ENCODE measurements around the gene ATP9B. TPM values are rescaled to one million over a fixed set of nuclear protein-coding genes. Genes with fewer than 3 reads are reported as not detected.

Gene ATP9B
- total and polyA plus RNA-seq, 10 of the 15 experiments (the other 5 are each of a cell fraction or from before 2014, with no cell fraction given): 0.74 to 20.7 (median 12.9) TPM

GRCh38 chr18:79186649-79187048 lies 117.5 kb downstream of the ATP9B start:
- intact Hi-C loops (cut with micrococcal nuclease; ENCODE audit: unreplicated experiment): no loop called here
- peak; percentile 79 for ATAC-seq

More at GRCh38 chr18:79186649-79187048, 117.5 kb downstream of the ATP9B start:
- TF ChIP-seq TCF3 (IDR thresholded peaks at IDR 0.05; ENCODE audit: borderline replicate concordance, insufficient read depth, low read depth, low read length) (0 out of 2 replicates have a peak, but pooled peaks have one; percentile 21), MTA2 (IDR thresholded peaks at IDR 0.05; ENCODE audit: low read depth) (0 out of 2 replicates have a peak, but pooled peaks have one; percentile 44), IKZF2 (IDR thresholded peaks at IDR 0.05) (peak in 1 of 2 experiments; percentile 18; a peak in 1 of 4 replicates), CREB1 (IDR thresholded peaks at IDR 0.05; ENCODE audit: low read depth) (no peak), GABPA (IDR thresholded peaks at IDR 0.05; ENCODE audit: low read depth) (no peak), RUNX3 (IDR thresholded peaks at IDR 0.05; ENCODE audit: low read length) (0 out of 2 replicates have a peak, but pooled peaks have one; percentile 3), PAX8 (IDR thresholded peaks at IDR 0.05) (no peak), ZNF217 (IDR thresholded peaks at IDR 0.05) (peak; percentile 51; the same call in 1 of the 2 replicates), ATF7 (IDR thresholded peaks at IDR 0.05; ENCODE audit: low read depth) (peak; percentile 34; the same call in 1 of the 2 replicates), RELB (IDR thresholded peaks at IDR 0.05; ENCODE audit: low read depth) (0 out of 2 replicates have a peak, but pooled peaks have one; percentile 15)
- TF ChIP-seq, protein P1, sequence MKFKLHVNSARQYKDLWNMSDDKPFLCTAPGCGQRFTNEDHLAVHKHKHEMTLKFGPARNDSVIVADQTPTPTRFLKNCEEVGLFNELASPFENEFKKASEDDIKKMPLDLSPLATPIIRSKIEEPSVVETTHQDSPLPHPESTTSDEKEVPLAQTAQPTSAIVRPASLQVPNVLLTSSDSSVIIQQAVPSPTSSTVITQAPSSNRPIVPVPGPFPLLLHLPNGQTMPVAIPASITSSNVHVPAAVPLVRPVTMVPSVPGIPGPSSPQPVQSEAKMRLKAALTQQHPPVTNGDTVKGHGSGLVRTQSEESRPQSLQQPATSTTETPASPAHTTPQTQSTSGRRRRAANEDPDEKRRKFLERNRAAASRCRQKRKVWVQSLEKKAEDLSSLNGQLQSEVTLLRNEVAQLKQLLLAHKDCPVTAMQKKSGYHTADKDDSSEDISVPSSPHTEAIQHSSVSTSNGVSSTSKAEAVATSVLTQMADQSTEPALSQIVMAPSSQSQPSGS (IDR thresholded peaks at IDR 0.05; ENCODE audit: low read length): peak; percentile 45; the same call in 1 of the 2 replicates
- CTCF ChIA-PET: interaction anchor here (1.1 to 1.4 kb wide), 4 partner anchors 8 to 29 kb away, joined by 3 to 4 read pairs (median 4); no protein-coding TSS in a partner anchor
- POLR2A ChIA-PET: interaction anchor here (0.9 kb wide), 1 partner anchor 14 kb away, joined by 3 read pairs; no protein-coding TSS in a partner anchor
- 42% methylated on average over 2 of the region's 2 CpGs for WGBS (ENCODE audit: insufficient coverage, insufficient replicate concordance, low lambda C conversion rate, missing lambda C conversion rate)
- RAD21 ChIA-PET (ENCODE audit: unreplicated experiment): interaction anchor here (0.9 to 2.5 kb wide), 4 partner anchors 25 to 188 kb away, joined by 3 to 9 read pairs (median 4); no protein-coding TSS in a partner anchor
- Histone ChIP-seq H3K79me2 (ENCODE audit: control insufficient read depth, insufficient read depth, low read length) (no peaks in the 10 kb centered on the region), H3K9me3 (replicated peaks; ENCODE audit: control insufficient read depth, insufficient read depth, low read length) (no peaks in the 10 kb centered on the region), H3K4me1 (ENCODE audit: control insufficient read depth, insufficient read depth, low read length) (peaks cover 21% of the 10 kb centered on the region), H3K27me3 (replicated peaks in 1 of 2; ENCODE audit: control insufficient read depth in 2 of 2, insufficient read depth in 2 of 2, low read length in 1 of 2) (no peaks in the 10 kb centered on the region), H3K4me2 (ENCODE audit: control insufficient read depth, insufficient read depth) (peak overlapping the region; percentile 45), H2AFZ (ENCODE audit: control insufficient read depth, low read depth, low read length) (no peak overlapping the region), H3K36me3 (ENCODE audit: control insufficient read depth in 2 of 2, insufficient read depth in 2 of 2, low read length in 1 of 2) (peaks cover 0 to 6% of the 10 kb centered on the region in 2 experiments; a peak in 3 of 4 replicates), H4K20me1 (ENCODE audit: control insufficient read depth, insufficient read depth) (no peaks in the 10 kb centered on the region), H3K4me3 (0 out of 2 replicates have a peak overlapping the region, but pooled peaks have one; percentile 12), H3K9ac (ENCODE audit: control insufficient read depth, insufficient read depth, low read length) (no peak overlapping the region), H3K27ac (ENCODE audit: control insufficient read depth, insufficient read depth) (peak overlapping the region; percentile 57)
- SMC1A ChIA-PET (ENCODE audit: uncharacterized antibody, unreplicated experiment): interaction anchor here (0.6 to 1.9 kb wide), 12 partner anchors 8 to 209 kb away, joined by 3 to 7 read pairs (median 3); partner anchors contain the start of gene NFATC1
- FAIRE-seq (peak; percentile 49), DNase-seq (ENCODE audit: low read depth, low spot score) (peak; percentile 25)
- in situ Hi-C loops (cut with MboI): no loop called here
- no TSS peak for BruUV-seq (replicated peaks)
